ENCODE measurements around the gene PAFAH2. TPM values are rescaled to one million over a fixed set of nuclear protein-coding genes. Genes with fewer than 3 reads are reported as not detected.

PAFAH2 gene
- total and polyA plus RNA-seq, 2 of the 13 experiments (the other 11 are each of a cell fraction or from before 2014, with no cell fraction given) = 6.9 to 9.4 TPM

GRCh38 chr1:25996966-25997827, 666 bp downstream of the PAFAH2 start (continued):
- TF ChIP-seq AKNA (CRISPR knock-in tag; IDR thresholded peaks at IDR 0.05; ENCODE audit: borderline replicate concordance) = no peak
- TF ChIP-seq ZNF75D (CRISPR knock-in tag; IDR thresholded peaks at IDR 0.05; ENCODE audit: borderline replicate concordance) = no peak
- TF ChIP-seq ZNF724P (CRISPR knock-in tag; IDR thresholded peaks at IDR 0.05; ENCODE audit: borderline replicate concordance) = no peak
- TF ChIP-seq ZNF644 (CRISPR knock-in tag; IDR thresholded peaks at IDR 0.05; ENCODE audit: low read depth) = 0 out of 2 replicates have a peak, but pooled peaks have one; percentile 8
- no peak for TF ChIP-seq FIP1L1 (IDR thresholded peaks at IDR 0.05; ENCODE audit: borderline replicate concordance, insufficient read depth, low read depth, low read length)
- TF ChIP-seq GATA4 (IDR thresholded peaks at IDR 0.05; ENCODE audit: borderline replicate concordance, low read depth) = peak; percentile 64; the same call in 1 of the 2 replicates
- TF ChIP-seq TCF12 (IDR thresholded peaks at IDR 0.05) = no peak
- TF ChIP-seq TCF12 (CRISPR knock-in tag; IDR thresholded peaks at IDR 0.05) = no peak
- no peak for TF ChIP-seq FOXK2 (IDR thresholded peaks at IDR 0.05)
- no peak for TF ChIP-seq ZNF580 (CRISPR knock-in tag; IDR thresholded peaks at IDR 0.05; ENCODE audit: borderline replicate concordance, low read depth)
- no peak for TF ChIP-seq MAZ (IDR thresholded peaks at IDR 0.05; ENCODE audit: borderline replicate concordance, low read depth, low read length)
- no peak for TF ChIP-seq MAZ (CRISPR knock-in tag; IDR thresholded peaks at IDR 0.05; ENCODE audit: low read depth)
- no peak for TF ChIP-seq KMT2A (CRISPR knock-in tag; IDR thresholded peaks at IDR 0.05)
- TF ChIP-seq MAX (IDR thresholded peaks at IDR 0.05) = peak; percentile 20; the same call in 1 of the 2 replicates
- no peak for TF ChIP-seq KDM1A (CRISPR knock-in tag; IDR thresholded peaks at IDR 0.05)
- no peak for TF ChIP-seq ZNF563 (CRISPR knock-in tag; IDR thresholded peaks at IDR 0.05)
- TF ChIP-seq ETV6 (CRISPR knock-in tag; conservative IDR thresholded peaks at IDR 0.05) = no peak
- TF ChIP-seq SATB2 (CRISPR knock-in tag; IDR thresholded peaks at IDR 0.05) = no peak
- TF ChIP-seq DNMT3B (CRISPR knock-in tag; conservative IDR thresholded peaks at IDR 0.05) = no peak
- TF ChIP-seq TOPORS (CRISPR knock-in tag; IDR thresholded peaks at IDR 0.05) = no peak
- TF ChIP-seq MEIS1 (CRISPR knock-in tag; IDR thresholded peaks at IDR 0.05; ENCODE audit: borderline replicate concordance) = 0 out of 2 replicates have a peak, but pooled peaks have one; percentile 27
- TF ChIP-seq ATF1 (CRISPR knock-in tag; IDR thresholded peaks at IDR 0.05) = no peak
- TF ChIP-seq KLF13 (CRISPR knock-in tag; IDR thresholded peaks at IDR 0.05) = no peak
- no peak for TF ChIP-seq HOXA3 (CRISPR knock-in tag; IDR thresholded peaks at IDR 0.05)
- TF ChIP-seq ZNF264 (CRISPR knock-in tag; IDR thresholded peaks at IDR 0.05) = no peak
- TF ChIP-seq SIX1 (CRISPR knock-in tag; IDR thresholded peaks at IDR 0.05; ENCODE audit: borderline replicate concordance) = no peak
- no peak for TF ChIP-seq ZFP37 (CRISPR knock-in tag; IDR thresholded peaks at IDR 0.05; ENCODE audit: borderline replicate concordance)
